ENCODE data around the gene NTM.

Gene NTM

DNA sequence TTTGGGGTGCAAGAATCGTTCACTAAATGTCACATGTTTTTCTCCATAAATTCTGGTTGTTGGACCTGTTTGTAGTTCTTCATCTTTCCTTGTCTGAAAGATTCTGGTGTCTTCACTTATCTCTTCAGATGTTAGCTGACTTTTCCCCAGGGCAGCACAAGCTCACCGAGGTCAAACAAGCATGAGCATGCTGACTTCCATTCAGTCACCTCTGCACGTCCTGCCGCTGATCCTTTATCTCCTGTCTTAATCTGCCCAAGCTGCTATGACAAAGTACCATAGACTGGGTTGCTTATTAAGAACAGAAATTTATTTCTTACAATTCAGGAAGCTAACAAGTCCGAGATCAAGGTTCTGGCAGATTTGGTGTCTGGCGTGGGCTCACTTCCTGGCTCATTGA lies 800.6 kb downstream of the NTM start:
- DNase-seq (ENCODE audit: low read depth in 2 of 2, low spot score in 1 of 2), result no peak

DNA sequence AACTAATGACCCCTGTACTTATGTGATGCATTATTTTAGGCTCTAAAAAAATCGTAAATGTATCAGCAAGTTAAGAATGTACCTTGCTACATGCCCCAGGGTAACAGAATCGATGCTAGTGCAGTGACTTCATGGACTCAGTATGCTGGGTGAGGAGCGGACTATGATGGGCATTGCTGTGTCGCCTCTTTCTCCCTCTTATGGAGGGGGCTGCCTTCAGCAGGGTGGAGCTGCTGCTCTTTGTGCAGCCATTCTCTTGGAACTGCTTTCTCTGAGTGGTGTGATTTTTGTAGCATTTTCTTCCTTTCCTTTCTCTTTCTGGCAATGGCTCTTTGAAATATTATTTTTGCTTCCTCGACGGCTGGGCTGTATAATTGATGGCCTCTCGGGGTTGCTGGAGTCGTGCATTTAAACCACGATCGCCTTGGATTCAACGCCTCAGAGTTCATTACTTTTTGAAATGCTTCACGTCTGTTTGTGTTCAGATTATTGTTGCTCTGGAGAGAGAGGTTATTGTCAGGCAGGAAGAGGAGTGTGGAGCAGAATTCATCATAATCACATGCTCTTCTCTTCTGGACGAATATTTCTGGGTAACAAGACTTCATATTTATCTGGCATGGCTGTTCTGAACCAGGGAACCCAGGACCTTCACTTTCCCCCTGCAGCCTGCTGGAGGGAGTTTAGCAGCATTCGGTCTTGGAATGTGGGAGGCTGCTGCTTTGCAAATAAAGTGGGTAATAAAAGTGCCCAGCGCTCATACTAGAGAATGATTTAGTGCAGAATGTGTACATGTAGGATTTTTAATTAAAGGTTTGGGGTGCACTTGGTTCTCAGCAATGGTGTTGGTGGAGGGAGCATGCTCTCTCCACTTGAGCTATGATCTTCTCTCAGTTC lies 804.2 kb downstream of the NTM start:
- no peak for DNase-seq (ENCODE audit: low read depth in 2 of 2, low spot score in 1 of 2)

DNA sequence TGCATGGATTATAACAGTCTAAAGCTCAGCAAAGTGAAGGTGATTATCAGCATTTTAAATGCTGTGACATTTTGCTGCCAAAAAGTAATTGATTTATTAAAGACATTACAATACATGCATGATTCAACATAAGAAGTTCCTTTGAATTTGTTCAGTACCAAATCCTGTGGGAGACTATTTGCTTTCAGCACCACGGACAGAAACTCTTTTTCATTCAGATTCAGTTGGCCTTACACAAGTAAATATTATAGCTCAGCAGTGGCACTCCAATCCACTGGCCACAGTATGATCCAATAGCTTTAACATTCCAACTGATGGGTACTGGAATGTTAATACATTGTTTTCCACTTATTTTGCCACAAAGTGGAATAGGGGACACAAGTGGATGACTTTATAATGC lies 806.7 kb downstream of the NTM start:
- DNase-seq (ENCODE audit: low read depth in 2 of 2, low spot score in 1 of 2), result no peak

DNA sequence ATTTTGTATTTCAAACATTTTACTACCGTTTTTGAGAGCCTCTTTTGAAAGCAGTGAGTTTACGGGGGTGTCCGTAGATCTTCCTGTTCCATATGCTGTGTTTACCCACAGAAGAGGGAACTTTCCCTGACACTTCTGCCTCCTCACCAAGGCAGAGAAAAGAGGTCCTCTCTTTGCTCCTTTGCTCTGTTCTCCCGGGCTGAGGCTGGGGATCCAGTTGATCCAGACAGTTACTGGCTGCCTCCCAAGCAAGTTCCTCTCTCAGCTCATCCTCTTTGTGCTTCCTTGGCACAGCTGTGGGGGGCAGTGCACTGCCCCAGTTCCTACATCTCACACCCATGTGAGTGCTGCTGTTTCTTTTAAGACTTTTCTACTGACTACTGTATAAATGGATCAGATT lies 813.7 kb downstream of the NTM start:
- DNase-seq (ENCODE audit: low read depth in 2 of 2, low spot score in 1 of 2), result no peak

DNA sequence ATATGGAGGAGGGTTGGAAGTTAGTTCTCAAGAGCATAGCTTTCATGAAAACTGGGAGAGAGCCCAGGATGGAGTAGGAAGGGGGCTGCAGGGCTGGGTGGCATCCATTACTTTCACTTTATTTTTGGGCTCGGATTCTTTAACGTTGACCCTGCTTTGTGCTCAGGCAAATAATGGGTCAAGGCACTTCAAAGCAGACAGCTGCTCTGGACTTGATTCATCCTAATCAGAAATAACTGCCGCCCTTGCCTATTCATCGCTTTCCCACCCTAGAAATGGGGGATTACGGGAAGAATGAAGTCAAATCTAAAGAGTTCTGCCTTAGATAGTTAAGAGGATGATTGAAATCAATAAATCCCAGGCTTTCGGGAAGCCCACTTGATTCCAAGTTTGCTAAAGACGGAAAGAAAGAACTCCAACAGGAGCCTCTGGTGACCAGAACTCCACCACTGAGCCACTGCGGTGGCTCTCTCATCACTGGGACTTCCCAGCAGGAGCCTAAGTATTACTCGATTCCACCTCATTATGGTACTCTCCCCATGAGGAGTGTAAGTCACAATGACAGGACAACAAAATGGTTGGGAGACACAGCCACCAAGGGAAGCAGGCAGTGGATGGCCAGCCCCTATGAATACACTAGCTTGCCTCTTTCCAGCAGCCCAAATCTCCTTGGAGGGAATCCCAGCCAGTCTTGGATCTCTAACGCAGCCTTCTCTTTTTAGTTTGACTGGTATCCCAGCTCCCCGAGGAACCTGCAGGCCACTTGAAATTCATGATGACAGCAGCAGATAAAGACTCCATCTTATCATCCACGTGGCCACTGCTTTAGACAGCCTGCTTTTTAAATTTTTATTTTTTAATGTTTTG lies 815.5 kb downstream of the NTM start:
- no peak for DNase-seq (ENCODE audit: low read depth in 2 of 2, low spot score in 1 of 2)

DNA sequence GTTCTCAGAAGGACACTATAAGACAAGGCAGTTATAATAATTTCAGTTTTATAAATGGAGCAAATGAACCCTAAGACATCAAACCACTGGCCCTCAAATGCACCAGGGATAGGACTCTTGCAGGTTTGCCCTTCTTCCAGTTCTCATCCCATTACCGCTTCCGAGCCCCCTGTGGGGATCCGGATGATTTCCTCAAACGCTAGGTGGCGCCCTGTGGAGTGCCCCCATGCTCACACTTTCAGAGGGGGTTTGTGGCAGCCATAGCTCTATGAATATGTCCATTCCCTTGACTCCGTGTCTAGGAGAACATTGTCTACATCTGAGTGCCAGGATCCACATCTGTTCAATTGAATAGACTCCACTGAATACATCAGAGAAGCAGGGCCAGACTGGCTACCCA lies 816.3 kb downstream of the NTM start:
- DNase-seq (ENCODE audit: low read depth in 2 of 2, low spot score in 1 of 2), result no peak

DNA sequence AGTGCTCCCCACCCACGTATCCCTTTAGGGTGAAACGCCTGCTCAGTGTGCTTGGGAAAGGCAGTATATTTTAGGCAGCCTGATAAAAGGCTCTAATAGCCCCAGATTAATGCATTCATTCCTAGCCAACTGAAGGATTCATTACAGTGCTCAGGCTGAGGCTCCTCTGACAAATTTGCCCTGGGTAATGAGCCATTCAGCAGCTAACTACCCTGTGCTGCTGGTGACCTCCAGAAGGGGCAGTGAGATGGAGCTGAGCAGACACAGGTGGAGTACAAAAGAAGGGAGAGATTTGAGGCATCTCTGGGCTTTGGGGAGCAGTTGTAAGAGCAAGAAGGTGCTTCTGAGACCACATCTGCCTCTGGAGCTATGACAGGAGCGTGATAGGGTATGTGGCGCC lies 817.0 kb downstream of the NTM start:
- DNase-seq (ENCODE audit: low read depth in 2 of 2, low spot score in 1 of 2), result no peak

DNA sequence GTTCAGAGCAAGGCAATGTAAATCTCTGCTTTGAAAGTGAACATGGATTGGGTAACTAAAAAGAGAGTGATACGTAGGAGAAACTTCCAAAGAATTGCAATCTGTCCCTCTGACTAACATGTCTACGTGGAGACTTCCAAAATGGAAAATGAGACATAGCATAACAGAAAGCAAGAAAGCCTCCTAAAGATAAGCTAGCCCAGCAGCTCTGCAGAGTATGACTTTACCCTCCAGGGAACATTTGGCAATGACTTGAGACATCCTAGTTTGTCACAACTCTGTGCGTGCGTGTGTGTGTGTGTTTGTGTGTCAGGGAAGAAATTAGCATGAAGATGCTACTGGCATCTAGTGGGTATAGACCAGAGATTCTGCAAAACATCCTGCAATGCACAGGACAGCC lies 817.4 kb downstream of the NTM start:
- DNase-seq (ENCODE audit: low read depth in 2 of 2, low spot score in 1 of 2), result no peak

DNA sequence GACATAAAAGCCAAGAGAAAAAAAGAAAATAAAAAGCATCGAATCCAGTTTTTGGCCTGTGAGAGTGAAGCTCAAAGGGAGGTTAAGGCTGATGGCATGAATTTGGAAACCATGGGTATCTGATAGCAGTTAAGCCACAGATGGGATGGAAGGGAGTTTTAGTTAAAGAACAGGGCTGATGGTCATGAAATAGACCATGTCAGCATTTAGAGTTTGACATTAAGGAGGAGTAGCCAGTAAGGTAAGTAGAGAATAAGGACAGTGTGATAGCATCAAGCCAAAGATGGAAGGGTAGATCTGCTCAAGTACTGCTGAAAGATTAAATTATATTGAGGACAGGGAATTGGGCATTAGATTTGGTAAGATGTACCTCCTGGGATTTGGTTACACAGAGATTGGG lies 826.5 kb downstream of the NTM start:
- DNase-seq (ENCODE audit: low read depth in 2 of 2, low spot score in 1 of 2), result no peak

DNA sequence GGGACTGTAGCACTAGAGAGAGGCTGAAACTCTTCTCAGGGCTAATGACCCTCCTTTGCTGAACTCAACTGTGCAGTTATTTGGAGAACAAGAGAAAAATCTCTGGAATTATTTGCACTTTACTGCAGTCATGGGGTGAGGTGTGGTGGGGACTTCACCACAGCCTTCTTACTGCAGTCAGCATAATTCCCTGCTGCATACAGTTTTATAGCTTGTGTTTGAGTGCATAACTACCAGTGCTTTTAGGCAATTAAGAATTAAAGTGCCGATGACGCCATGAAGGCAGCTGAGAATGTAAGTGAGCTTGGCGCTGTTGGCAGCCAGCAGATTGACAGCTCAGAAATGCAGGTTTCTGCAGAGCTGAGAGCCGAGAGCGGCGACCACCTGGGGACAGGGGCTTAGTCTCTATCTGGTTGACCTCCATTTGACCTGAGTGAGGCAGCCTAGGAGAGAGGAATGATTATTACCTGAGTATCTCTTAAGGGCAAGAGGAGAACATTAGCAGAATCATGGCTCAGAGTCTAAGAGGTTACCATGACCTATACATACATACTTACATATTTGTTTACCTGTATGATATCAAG lies 830.0 kb downstream of the NTM start:
- no peak for DNase-seq (ENCODE audit: low read depth in 2 of 2, low spot score in 1 of 2)

DNA sequence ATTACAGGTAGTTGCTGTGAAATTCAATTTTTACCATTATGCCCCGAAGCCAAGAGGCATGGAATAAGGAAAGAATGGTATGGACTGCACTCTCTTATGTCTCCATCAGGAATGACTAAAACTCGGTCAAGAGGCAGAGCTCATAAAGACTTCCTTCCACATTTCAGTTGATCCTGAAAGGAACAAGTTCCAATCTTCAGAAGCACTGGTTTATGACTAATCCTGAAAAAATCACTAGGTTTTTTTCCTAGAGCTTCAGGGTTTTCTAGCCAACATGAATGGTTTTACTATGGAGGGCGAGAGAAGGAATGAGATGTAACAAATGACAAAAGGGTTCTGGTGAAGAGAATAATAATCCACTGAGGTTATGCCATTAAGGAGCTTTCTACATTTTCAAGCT lies 832.2 kb downstream of the NTM start:
- DNase-seq (ENCODE audit: low read depth in 2 of 2, low spot score in 1 of 2), result no peak

DNA sequence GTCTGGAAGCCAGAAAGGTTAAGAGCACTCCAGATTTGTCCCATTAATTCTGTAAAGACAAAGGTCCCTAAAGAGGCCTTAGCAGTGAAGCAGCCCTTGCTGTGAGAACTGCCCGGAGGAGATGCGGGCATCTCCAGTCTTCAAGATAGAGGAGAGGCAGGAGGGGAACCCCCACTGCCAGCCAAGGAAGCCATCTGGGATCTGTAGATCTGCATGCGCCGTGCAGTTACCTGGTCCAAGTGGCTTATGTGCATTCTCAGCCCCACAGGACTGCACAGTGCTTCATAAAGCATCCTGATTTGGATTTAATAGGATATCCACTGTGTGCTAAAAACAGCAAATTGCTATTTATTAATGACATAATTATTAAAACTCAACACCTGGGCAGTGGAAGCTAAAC lies 834.6 kb downstream of the NTM start:
- no peak for DNase-seq (ENCODE audit: low read depth in 2 of 2, low spot score in 1 of 2)

DNA sequence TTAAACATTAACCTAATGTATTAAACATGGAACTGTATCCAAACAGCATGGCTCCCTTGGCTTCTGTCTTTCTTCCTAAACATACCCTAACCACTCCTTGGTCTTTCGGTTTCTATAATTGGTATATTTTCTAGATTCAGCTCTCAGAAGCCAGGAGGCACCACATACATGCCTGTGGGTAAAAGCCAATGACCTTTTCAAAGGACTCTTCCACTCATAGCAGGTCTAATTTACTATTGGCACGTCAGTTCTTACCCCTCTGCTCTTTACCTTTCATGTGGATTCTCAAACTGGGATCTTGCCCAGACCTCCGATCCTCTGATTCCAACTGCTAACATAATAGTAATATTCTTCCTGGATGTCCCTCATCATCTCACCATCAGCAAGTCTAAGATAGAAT lies 835.1 kb downstream of the NTM start:
- DNase-seq (ENCODE audit: low read depth in 2 of 2, low spot score in 1 of 2), result no peak

DNA sequence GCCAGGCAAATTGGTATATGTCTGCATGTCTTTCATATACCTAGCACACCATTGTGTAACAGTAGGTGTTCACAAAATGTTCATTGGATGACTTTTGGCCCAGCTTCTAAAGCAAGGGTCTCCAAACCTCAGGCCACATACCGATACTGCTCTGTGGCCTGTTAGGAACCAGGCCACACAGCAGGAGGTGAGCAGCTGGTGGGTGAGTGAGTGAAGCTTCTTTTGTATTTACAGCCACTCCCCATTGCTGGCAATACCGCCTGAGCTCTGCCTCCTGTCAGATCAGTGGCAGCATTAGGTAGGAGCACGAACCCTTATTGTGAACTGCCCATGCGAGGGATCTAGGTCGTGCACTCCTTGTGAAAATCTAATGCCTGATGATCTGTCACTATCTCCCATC lies 836.6 kb downstream of the NTM start:
- no peak for DNase-seq (ENCODE audit: low read depth in 2 of 2, low spot score in 1 of 2)

DNA sequence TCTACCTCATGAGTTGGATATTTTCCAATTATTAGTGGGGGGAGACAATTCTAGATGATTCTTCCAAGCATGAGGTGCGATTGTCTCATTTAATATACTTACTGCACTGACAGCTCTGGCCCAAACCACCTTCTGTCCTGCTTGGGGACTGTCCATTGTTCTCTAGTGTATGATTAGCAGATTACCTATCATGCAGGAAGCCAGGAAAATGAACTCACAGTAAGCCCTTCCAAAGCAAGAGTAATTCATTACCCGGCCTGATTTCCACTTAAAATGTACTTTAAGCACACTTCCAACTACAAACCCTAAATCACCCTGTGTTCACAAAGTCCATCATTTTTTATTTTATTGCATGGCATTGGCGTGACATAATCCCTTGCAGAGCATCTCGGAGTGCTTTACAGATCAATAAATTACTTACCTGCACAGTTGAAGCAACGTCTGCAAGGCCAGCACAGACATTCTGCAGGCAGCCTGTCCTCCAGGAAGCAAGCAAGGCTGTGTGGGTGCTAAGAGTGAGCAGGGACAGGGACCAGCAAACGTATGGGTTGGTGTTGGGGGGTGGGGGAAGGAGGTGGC lies 838.2 kb downstream of the NTM start:
- DNase-seq (ENCODE audit: low read depth in 2 of 2, low spot score in 1 of 2), result no peak

DNA sequence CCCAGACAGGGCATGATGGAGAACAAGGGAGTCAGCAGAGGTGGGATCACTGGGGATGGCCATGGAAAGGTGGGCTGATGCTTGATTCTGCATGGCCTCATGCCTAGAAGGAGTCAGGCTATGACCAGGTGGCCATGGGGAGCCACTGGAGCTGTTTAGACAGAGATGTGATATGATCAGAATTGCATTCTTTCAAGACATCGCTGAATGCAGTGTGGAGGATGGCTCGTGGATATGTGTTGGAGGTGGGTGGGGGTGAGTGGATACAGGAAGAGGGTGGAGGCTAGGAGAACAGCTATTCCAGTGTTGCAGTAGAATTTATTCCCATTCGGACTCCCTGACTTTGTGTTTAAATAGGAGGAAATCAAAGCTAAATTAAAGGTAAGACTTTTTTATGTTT lies 841.1 kb downstream of the NTM start:
- no peak for DNase-seq (ENCODE audit: low read depth in 2 of 2, low spot score in 1 of 2)

DNA sequence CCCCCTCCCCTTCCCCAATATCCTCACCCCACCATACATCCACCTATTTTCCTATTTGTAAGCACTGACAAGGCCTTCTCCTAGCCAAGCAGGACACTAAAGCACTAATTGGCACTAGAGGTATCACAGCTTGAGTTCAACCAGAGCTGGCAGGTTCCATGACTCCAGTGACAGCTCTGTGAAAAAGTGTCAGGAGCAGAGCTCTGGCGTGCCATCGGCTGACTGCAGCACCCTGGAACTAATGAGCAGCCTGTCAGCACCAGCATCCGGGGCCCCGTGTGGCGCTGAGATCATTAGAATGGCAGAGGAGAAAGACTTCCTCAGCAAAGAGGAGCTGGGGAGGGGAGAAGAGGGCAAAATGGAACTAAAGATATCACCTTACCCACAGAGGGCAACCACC lies 847.4 kb downstream of the NTM start:
- DNase-seq (ENCODE audit: low read depth in 2 of 2, low spot score in 1 of 2), result no peak

DNA sequence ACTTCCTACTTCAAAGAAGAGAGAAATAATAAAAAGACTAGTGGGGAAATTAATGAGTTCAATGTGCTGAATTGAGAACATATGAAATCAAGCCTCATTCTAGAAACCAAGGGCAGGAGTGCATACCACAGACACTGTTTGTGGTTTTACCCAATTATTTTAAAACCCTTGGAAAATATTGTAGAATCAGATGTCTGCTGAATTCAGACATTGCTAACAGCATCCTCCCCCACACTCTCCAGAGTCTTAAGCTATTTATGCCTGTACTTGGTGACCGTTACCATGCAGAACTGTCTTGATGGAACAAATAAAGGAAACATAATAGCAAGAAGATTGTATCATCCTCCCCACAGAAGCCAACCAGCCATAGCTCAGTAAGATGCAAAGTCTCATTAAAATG lies 850.1 kb downstream of the NTM start:
- no peak for DNase-seq (ENCODE audit: low read depth in 2 of 2, low spot score in 1 of 2)

DNA sequence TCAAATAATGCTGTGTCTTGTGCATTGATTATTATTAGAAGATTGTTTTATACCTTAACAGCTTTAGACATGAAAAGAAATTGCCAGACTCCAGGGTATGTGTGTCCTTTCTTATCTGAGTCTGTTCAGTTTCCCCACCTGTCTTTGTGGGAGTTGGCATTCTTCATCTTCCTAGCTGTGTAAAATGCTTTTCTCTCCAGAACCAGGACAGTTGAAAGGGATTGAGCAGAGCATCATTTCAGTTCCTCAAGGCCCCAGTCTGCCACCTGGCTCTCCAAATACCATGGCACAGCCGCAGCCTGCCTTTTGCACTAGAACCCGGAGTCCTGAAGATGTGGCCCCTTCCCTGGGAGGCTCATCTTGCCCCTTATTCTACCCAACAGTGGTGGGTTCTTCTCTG lies 851.9 kb downstream of the NTM start:
- DNase-seq (ENCODE audit: low read depth in 2 of 2, low spot score in 1 of 2), result no peak

DNA sequence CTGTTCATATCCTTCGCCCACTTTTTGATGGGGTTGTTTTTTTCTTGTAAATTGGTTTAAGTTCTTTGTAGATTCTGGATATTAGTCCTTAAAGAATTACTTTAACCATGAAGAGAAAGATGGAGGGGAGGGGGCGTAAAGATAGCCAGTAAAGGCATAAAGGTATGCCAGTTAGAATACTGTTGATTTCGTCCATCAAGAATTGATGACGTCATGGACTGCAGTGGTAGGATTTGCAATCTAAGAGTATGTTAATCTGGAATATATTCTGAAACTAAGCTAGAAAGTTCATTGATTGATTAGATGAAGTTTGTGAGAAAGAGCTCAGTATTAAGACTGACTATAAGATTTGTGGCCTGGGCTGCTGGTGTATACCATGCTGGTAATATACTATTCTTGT lies 856.1 kb downstream of the NTM start:
- DNase-seq (ENCODE audit: low read depth in 2 of 2, low spot score in 1 of 2), result no peak

DNA sequence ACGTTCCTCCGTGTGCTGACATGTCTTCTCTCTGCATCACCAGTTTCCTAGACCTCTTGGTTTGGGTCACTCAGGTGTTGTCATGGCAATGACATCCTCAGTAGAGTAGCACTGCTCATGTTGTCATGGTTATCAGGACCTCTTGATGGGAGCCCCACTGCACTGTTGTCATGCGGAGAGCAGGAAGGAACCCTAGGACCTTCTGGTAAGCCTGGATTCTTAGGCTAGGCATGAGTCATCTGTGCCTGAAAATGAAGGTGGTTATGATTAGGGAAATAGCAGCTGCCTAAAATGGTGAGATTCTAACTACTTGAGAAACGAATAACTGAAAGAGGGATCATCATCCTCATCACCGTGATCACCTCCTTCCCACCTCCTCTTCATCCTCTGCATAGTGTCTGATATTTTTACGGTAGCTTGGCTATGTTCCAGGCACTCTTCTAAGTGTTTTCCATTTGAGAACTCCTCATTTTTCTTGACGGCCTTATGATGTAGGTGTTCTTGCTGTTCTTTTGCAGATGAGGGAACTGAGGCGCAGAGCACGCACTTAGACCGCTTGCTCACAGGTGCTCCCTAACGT lies 858.4 kb downstream of the NTM start:
- no peak for DNase-seq (ENCODE audit: low read depth in 2 of 2, low spot score in 1 of 2)
